IPS-18a (cell line): ENCODE results near the gene CEACAM21.

ENCODE experiments used
- H3K27ac ChIP-seq: one replicate; pipeline ENCODE4 v1.5.1; 2013; ENCODE audit warnings: low read length
- H3K27me3 ChIP-seq: one replicate; pipeline ENCODE4 v1.6.1; 2013; ENCODE audit warnings: mild to moderate bottlenecking, low read length; ENCODE audit not compliant: control insufficient read depth, insufficient read depth
- H3K36me3 ChIP-seq: one replicate; pipeline ENCODE4 v1.6.1; 2013; ENCODE audit warnings: low read depth, low read length; ENCODE audit not compliant: control insufficient read depth
- H3K4me1 ChIP-seq: one replicate; pipeline ENCODE4 v1.6.1; 2013; ENCODE audit warnings: low read depth, low read length; ENCODE audit not compliant: control insufficient read depth
- H3K4me3 ChIP-seq: one replicate; pipeline ENCODE4 v1.5.1; 2013; ENCODE audit warnings: low read length
- H3K9ac ChIP-seq: one replicate; pipeline ENCODE4 v1.6.1; 2013; ENCODE audit warnings: mild to moderate bottlenecking, low read length, moderate library complexity
- H3K9me3 ChIP-seq: one replicate; pipeline ENCODE4 v1.6.1; 2013; ENCODE audit warnings: low read depth, low read length; ENCODE audit not compliant: control insufficient read depth

Gene CEACAM21

GRCh38 chr19:41623360-41623759 lies 47.4 kb downstream of the CEACAM21 start:
- no peaks in the 10 kb centered on the region for H3K36me3 ChIP-seq
- H3K9me3 ChIP-seq: no peaks in the 10 kb centered on the region
- no peak overlapping the region for H3K4me3 ChIP-seq
- no peak overlapping the region for H3K9ac ChIP-seq
- no peak overlapping the region for H3K27ac ChIP-seq
- H3K4me1 ChIP-seq: no peaks in the 10 kb centered on the region
- H3K27me3 ChIP-seq: no peaks in the 10 kb centered on the region

GRCh38 chr19:41624515-41624914 lies 48.5 kb downstream of the CEACAM21 start:
- H3K4me3 ChIP-seq: no peak overlapping the region
- no peak overlapping the region for H3K27ac ChIP-seq
- H3K27me3 ChIP-seq: no peaks in the 10 kb centered on the region
- H3K9me3 ChIP-seq: no peaks in the 10 kb centered on the region
- no peaks in the 10 kb centered on the region for H3K4me1 ChIP-seq
- no peak overlapping the region for H3K9ac ChIP-seq
- H3K36me3 ChIP-seq: no peaks in the 10 kb centered on the region

GRCh38 chr19:41624937-41625336 lies 49.0 kb downstream of the CEACAM21 start:
- Histone ChIP-seq H3K27me3 (no peaks in the 10 kb centered on the region), H3K9me3 (no peaks in the 10 kb centered on the region)

DNA sequence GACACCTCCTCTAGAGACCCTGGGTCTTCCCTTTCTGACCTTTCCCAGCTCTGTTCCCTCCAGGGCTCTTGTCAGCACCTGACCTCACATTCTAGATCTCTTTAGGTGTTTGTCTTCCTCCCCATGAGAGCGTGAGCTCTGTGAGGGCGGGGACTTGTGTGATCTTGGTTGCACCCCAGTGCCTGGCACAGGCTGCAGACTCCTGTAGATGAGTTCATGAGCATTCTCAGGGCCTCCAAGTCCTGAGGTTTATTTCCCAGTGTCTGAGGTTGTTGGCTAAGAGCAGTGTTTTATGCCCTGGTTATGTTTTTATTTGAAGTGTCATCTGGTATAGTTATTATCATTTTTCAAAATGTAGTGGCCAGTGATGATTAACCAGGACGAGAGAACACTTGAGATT lies 50.3 kb downstream of the CEACAM21 start:
- Histone ChIP-seq H3K9ac (no peak overlapping the region), H3K27me3 (no peaks in the 10 kb centered on the region), H3K4me1 (no peaks in the 10 kb centered on the region), H3K9me3 (peaks cover 2% of the 10 kb centered on the region), H3K4me3 (no peak overlapping the region), H3K36me3 (no peaks in the 10 kb centered on the region), H3K27ac (no peak overlapping the region)

More at GRCh38 chr19:41624937-41625336, 49.0 kb downstream of the CEACAM21 start:
- Histone ChIP-seq H3K4me1 (no peaks in the 10 kb centered on the region), H3K9ac (no peak overlapping the region), H3K27ac (no peak overlapping the region), H3K36me3 (no peaks in the 10 kb centered on the region), H3K4me3 (no peak overlapping the region)

- no peaks in the 10 kb centered on the region for H3K4me1 ChIP-seq
- no peak within 1 kb of the TSS for H3K9ac ChIP-seq
- H3K27me3 ChIP-seq: no peaks in the 10 kb centered on the region
- H3K36me3 ChIP-seq: no peaks in the 10 kb centered on the region
- peaks cover 6% of the 10 kb centered on the region for H3K9me3 ChIP-seq
- no peak within 1 kb of the TSS for H3K27ac ChIP-seq
- no peak within 1 kb of the TSS for H3K4me3 ChIP-seq
Observed at GRCh38 chr19:41626877-41627276, 50.9 kb downstream of the CEACAM21 start, which contains the start of gene CEACAM4. CEACAM4 (minus strand) TSS chr19:41627074; CDS start chr19:41626963, 111 bp downstream.

DNA sequence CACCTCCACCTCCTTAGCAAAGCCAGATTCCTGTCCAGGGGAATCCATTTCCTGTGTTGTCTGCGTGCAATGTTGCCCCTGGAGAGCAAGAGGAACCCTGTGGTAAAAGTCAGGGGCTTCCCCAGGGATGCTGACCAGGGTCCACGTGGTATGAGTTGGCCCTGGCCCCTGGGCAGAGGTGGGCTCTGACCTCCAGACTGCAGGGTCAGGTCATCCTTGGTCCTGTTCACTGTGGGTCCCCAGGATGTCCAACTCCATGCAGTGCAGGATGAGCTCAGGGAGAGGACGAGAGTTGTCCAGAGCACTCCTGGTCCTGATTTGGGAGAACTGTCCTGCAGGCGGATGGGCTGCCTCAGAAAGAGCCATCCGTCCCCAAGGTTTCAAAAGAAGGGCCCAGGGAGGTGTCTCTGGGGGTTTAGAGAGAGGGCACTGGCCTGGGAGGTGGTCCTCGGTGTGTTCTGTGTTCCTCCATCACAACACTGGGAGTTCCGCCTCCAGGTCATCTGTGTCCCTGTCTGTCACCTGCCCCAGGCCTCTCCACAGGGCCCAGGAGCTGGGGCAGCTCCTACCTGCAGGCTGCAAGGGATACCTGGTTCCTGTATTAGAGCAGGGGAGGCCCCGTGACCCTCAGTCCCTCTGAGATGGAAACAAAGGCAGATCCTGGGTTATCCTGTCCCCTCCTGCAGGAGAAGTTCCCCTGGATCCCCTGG lies 52.2 kb downstream of the CEACAM21 start:
- no peaks in the 10 kb centered on the region for H3K36me3 ChIP-seq
- H3K4me3 ChIP-seq: no peak overlapping the region
- H3K9ac ChIP-seq: no peak overlapping the region
- no peaks in the 10 kb centered on the region for H3K27me3 ChIP-seq
- no peaks in the 10 kb centered on the region for H3K4me1 ChIP-seq
- H3K9me3 ChIP-seq: peaks cover 6% of the 10 kb centered on the region
- H3K27ac ChIP-seq: no peak overlapping the region
